ENCODE results near the gene ELL3. TPM values are rescaled to one million over a fixed set of nuclear protein-coding genes. Genes with fewer than 3 reads are reported as not detected.
A peak's percentile ranks its signal among the peaks of the same experiment; 100 is the strongest.

The ELL3 gene
- total and polyA plus RNA-seq, 2 of the 8 experiments (the other 6 are each of a cell fraction or from before 2014, with no cell fraction given), result 9.2 to 13.7 TPM

DNA sequence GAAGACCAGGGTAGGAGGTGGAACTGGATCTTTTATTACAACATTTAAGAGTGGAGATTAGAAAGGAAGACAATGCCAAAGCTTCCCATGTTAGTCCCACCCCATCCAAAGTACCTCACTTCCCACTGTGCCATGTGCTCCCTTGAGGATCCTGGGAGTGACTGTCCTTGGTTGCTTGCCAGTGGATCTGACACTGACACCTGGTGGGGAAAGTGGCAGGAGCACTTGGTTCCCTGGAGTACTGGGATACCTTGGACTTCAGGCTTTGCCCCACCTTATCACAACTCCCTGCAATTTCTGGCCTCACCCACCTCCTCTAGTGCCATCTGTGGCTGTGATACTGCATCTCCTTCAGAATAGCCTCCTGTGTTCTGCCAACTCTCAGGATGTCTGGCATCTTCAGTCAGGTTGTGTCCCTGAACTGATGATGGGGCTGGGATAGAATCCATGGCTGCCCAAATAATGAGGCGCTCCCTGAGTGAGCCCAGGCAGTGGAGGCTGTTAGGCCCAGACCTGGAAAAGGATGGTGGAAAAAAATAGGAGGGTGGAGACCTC lies 1.3 kb downstream of the ELL3 start:
- Histone ChIP-seq H3K27ac (ENCODE audit: low read depth, low read length) (no peak overlapping the region), H3K14ac (ENCODE audit: insufficient read length) (no peak overlapping the region), H2BK15ac (ENCODE audit: low read length) (no peak overlapping the region), H3K4me3 (ENCODE audit: extremely low read depth in 1 of 4, insufficient read depth in 2 of 4, low read depth in 3 of 4, low read length in 4 of 4) (peak overlapping the region; percentile 51 to 78 (median 71)), H3K23ac (ENCODE audit: insufficient read length) (no peak overlapping the region), H3K79me1 (ENCODE audit: low read depth, low read length) (no peaks in the 10 kb centered on the region), H2AK5ac (ENCODE audit: low read depth, low read length) (no peak overlapping the region), H3K9me3 (ENCODE audit: insufficient read depth in 2 of 2, low read depth in 1 of 2, low read length in 1 of 2) (no peaks in the 10 kb centered on the region), H3K56ac (replicated peaks; ENCODE audit: insufficient read length, low read depth, low read length) (no peak overlapping the region), H3K36me3 (ENCODE audit: control insufficient read depth in 2 of 4, insufficient read depth in 4 of 4, low read length in 3 of 4) (peaks cover 21 to 36% (median 27%) of the 10 kb centered on the region in 4 experiments), H4K5ac (ENCODE audit: insufficient read length, low read depth, low read length) (no peak overlapping the region), H2BK5ac (ENCODE audit: low read depth, low read length) (no peak overlapping the region), H3K4me1 (replicated peaks in 1 of 4; ENCODE audit: control insufficient read depth in 3 of 4, insufficient read depth in 4 of 4, low read length in 3 of 4) (peaks cover 0 to 12% (median 5%) of the 10 kb centered on the region in 4 experiments; a peak in 5 of 7 replicates), H4K20me1 (replicated peaks in 1 of 2; ENCODE audit: control insufficient read depth in 1 of 2, insufficient read depth in 2 of 2, low read length in 2 of 2) (peaks cover 0 to 3% of the 10 kb centered on the region in 2 experiments), H2BK120ac (replicated peaks; ENCODE audit: low read depth, low read length) (no peak overlapping the region), H2AFZ (ENCODE audit: low read length) (no peak overlapping the region), H2BK12ac (ENCODE audit: low read depth, low read length) (no peak overlapping the region), H4K91ac (replicated peaks; ENCODE audit: insufficient read length, low read length) (no peak overlapping the region), H3K9ac (replicated peaks in 1 of 4; ENCODE audit: extremely low read depth in 1 of 4, low read depth in 3 of 4, low read length in 3 of 4) (no peak overlapping the region), H3K18ac (ENCODE audit: extremely low read depth, low read length) (no peak overlapping the region), H3K4me2 (ENCODE audit: insufficient read depth in 1 of 2, low read depth in 2 of 2, low read length in 2 of 2) (peak overlapping the region; percentile 83 to 98), H3K79me2 (ENCODE audit: control insufficient read depth in 1 of 2, insufficient read depth in 2 of 2, low read length in 2 of 2) (no peaks in the 10 kb centered on the region), H3K23me2 (ENCODE audit: low read depth, low read length) (peaks cover 12% of the 10 kb centered on the region), H3K4ac (replicated peaks; ENCODE audit: insufficient read length, low read depth, low read length) (no peak overlapping the region), H3K27me3 (replicated peaks in 1 of 4; ENCODE audit: control insufficient read depth in 3 of 4, extremely low read depth in 1 of 4, insufficient read depth in 3 of 4, low read length in 3 of 4) (peaks cover 0 to 2% (median 0%) of the 10 kb centered on the region in 4 experiments; a peak in 2 of 7 replicates), H2BK20ac (ENCODE audit: low read length) (no peak overlapping the region), H4K8ac (ENCODE audit: extremely low read depth, insufficient read depth, low read length) (no peak overlapping the region)
- WGBS, 2 experiments (ENCODE audit: extremely low coverage in 1 of 2, insufficient coverage in 1 of 2, insufficient read length in 1 of 2, insufficient replicate concordance in 2 of 2, low coverage in 1 of 2, low lambda C conversion rate in 2 of 2, missing lambda C conversion rate in 1 of 2), result 62% methylated on average over 1 of the region's 1 CpG; no CpG with 5 or more reads in 1 of the 2 experiments
- POLR2A ChIA-PET (ENCODE audit: partially characterized antibody), result interaction anchor here (0.7 to 4.8 kb wide), 7 partner anchors 10 to 52 kb away, joined by 3 to 54 read pairs (median 6); partner anchors contain the start of genes HYPK, SERF2 and SERINC4
- no peak for FAIRE-seq
- CTCF ChIA-PET (ENCODE audit: partially characterized antibody), result interaction anchor here (0.8 to 4.8 kb wide), 7 partner anchors 13 to 267 kb away, joined by 3 to 50 read pairs (median 4); partner anchors contain the start of gene SERF2
- peak; percentile 31 to 66 for DNase-seq (ENCODE audit: low read depth in 1 of 2, low spot score in 2 of 2)
- no peak for TF ChIP-seq POU5F1 (IDR thresholded peaks at IDR 0.05; ENCODE audit: low read depth, low read length)
- peak in 1 of 2 experiments; percentile 54; a peak in 1 of 3 replicates for TF ChIP-seq POLR2A (IDR thresholded peaks at IDR 0.05; ENCODE audit: control extremely low read depth in 1 of 2, low read depth in 2 of 2, low read length in 2 of 2)
- no peak for TF ChIP-seq GABPA (IDR thresholded peaks at IDR 0.05; ENCODE audit: borderline replicate concordance, insufficient read depth, low read length)
- TF ChIP-seq RAD21 (IDR thresholded peaks at IDR 0.05 in 1 of 2, conservative IDR thresholded peaks at IDR 0.05 in 1 of 2; ENCODE audit: low read depth in 2 of 2, low read length in 2 of 2), result peak; percentile 26 to 50
- peak in 1 of 2 experiments; percentile 40; a peak in 1 of 4 replicates for TF ChIP-seq HDAC2 (IDR thresholded peaks at IDR 0.05; ENCODE audit: borderline replicate concordance in 1 of 2, low read depth in 2 of 2, low read length in 2 of 2)
- TF ChIP-seq, protein P1, sequence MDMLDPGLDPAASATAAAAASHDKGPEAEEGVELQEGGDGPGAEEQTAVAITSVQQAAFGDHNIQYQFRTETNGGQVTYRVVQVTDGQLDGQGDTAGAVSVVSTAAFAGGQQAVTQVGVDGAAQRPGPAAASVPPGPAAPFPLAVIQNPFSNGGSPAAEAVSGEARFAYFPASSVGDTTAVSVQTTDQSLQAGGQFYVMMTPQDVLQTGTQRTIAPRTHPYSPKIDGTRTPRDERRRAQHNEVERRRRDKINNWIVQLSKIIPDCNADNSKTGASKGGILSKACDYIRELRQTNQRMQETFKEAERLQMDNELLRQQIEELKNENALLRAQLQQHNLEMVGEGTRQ (IDR thresholded peaks at IDR 0.05; ENCODE audit: low read length), result no peak
- TF ChIP-seq SIN3A (conservative IDR thresholded peaks at IDR 0.05 in 1 of 2, IDR thresholded peaks at IDR 0.05 in 1 of 2; ENCODE audit: low read depth in 1 of 2, low read length in 2 of 2), result peak in 1 of 2 experiments; percentile 59; a peak in 1 of 4 replicates
